Left ventricle myocardium inferior (tissue), 1 donor: ENCODE results near the gene MUSK. TPM values are rescaled to one million over a fixed set of nuclear protein-coding genes. Genes with fewer than 3 reads are reported as not detected.

Experiments used
- DNase-seq: peaks from one replicate; pipeline ENCODE4 v3.0.0-alpha.2; 2020
- H3K27ac ChIP-seq: fragments of 200-600 bp; replicated peaks from 2 replicates; pipeline ENCODE4 v1.8.0; 2021
- H3K27me3 ChIP-seq: fragments of 200-600 bp; 2 replicates; pipeline ENCODE4 v1.8.0; 2021; ENCODE audit warnings: low read depth
- H3K36me3 ChIP-seq: fragments of 200-600 bp; 2 replicates; pipeline ENCODE4 v1.8.0; 2021
- H3K4me1 ChIP-seq: fragments of 200-600 bp; 2 replicates; pipeline ENCODE4 v1.8.0; 2021
- H3K4me3 ChIP-seq: fragments of 200-600 bp; 2 replicates; pipeline ENCODE4 v1.8.0; 2021; ENCODE audit warnings: mild to moderate bottlenecking, moderate library complexity
- H3K9me3 ChIP-seq: fragments of 200-600 bp; replicated peaks from 2 replicates; pipeline ENCODE4 v1.8.0; 2021
- CTCF ChIP-seq: fragments of 200-600 bp; IDR thresholded peaks from 2 replicates; pipeline ENCODE4 v1.8.0; 2021; ENCODE audit warnings: antibody characterized with exemption, mild to moderate bottlenecking, borderline replicate concordance
- intact Hi-C: fragments of 100-400 bp; cut with micrococcal nuclease; formaldehyde crosslinking; loops from one replicate; pipeline ENCODE4 v1.11.0; 2022
- total RNA-seq: library from RNA; stranded (reverse); fragmentation: NEBNext Ultra II Directional; extraction: Animal tissue kit (Norgen Biotek cat#: 25700); gene quantifications from one replicate; pipeline ENCODE4 v1.2.1, GENCODE V29; 2021
- donor health status: DM: no; HTN: yes; CAD: no; lungs with severe emphysema.

MUSK gene
- total RNA-seq, 1 donor from 2014 or later: 1.5 TPM

DNA sequence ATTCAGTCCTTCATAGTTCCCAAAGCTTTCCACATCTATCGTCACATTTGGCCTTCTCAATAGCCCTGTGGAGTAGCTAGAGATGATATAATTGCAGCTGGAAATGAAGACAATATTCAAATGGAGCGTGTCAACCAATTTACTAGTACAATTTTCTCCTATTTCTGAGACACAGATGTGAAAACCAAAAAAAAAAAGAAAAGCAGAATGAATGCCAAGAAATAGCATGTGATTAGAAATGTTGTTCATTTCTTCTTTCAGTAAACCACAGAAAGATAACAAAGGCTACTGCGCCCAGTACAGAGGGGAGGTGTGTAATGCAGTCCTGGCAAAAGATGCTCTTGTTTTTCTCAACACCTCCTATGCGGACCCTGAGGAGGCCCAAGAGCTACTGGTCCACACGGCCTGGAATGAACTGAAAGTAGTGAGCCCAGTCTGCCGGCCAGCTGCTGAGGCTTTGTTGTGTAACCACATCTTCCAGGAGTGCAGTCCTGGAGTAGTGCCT is 99.0 kb downstream of the MUSK start:
- H3K27me3 ChIP-seq: no peaks in the 10 kb centered on the region
- DNase-seq: peak; percentile 63
- no peak for TF ChIP-seq CTCF
- no peak overlapping the region for H3K4me3 ChIP-seq
- no peaks in the 10 kb centered on the region for H3K36me3 ChIP-seq
- no peaks in the 10 kb centered on the region for H3K9me3 ChIP-seq
- intact Hi-C loops: no loop called here
- no peaks in the 10 kb centered on the region for H3K4me1 ChIP-seq
- peak overlapping the region; percentile 43 for H3K27ac ChIP-seq

DNA sequence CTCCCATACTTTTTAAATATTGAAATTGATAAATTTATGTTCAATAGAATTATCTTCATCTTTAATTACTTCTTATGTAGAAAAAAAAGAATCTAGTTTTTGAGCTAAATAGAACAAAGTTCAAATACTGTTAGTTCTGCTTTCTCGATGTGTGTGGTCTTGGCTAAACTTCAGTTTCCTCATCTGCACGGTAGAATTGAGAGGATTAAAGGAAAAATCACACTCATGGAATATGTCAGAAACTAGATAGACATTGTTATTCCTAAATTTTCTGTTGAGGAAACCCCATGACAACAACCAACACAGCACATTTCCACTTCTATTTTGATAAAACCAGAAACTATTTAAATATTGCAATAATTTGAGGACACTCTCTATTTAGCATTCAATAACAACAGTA is 100.3 kb downstream of the MUSK start:
- no peak overlapping the region for H3K4me3 ChIP-seq

GRCh38 chr9:110769667-110770066 is 101.1 kb downstream of the MUSK start:
- TF ChIP-seq CTCF: no peak
- H3K27me3 ChIP-seq: no peaks in the 10 kb centered on the region
- H3K36me3 ChIP-seq: no peaks in the 10 kb centered on the region
- peak overlapping the region; percentile 43 for H3K27ac ChIP-seq
- intact Hi-C loops: no loop called here
- H3K9me3 ChIP-seq: no peaks in the 10 kb centered on the region
- H3K4me3 ChIP-seq: no peak overlapping the region
- no peak for DNase-seq
- no peaks in the 10 kb centered on the region for H3K4me1 ChIP-seq

More for the DNA sequence above, 100.3 kb downstream of the MUSK start:
- Histone ChIP-seq H3K27me3 (no peaks in the 10 kb centered on the region), H3K36me3 (no peaks in the 10 kb centered on the region), H3K9me3 (no peaks in the 10 kb centered on the region), H3K27ac (peak overlapping the region; percentile 43), H3K4me1 (no peaks in the 10 kb centered on the region)
- TF ChIP-seq CTCF: no peak
- no peak for DNase-seq
- intact Hi-C loops: no loop called here

GRCh38 chr9:110775724-110776123 is 107.1 kb downstream of the MUSK start:
- intact Hi-C loops: no loop called here
- H3K36me3 ChIP-seq: no peaks in the 10 kb centered on the region

DNA sequence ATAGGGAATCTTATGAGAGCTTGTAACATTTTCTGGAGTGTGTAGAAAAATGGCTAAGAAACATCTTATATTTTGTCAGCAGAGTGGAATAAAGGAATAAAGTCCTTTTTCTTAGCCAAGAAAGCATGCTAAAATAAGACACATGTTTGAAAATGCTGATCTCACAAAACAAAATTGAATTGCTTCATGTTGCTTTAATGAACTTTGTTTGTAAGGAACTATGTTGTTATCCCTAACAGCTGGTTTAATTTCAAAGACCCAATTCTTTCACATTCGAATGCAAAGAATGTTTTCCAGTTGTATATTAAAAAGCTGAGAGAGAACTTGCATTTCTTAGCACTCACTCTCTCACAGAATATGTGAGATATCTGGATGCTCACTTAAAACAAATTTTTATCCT is 107.6 kb downstream of the MUSK start:
- no peaks in the 10 kb centered on the region for H3K9me3 ChIP-seq
- intact Hi-C loops: no loop called here
- no peaks in the 10 kb centered on the region for H3K4me1 ChIP-seq
- H3K27ac ChIP-seq: no peak overlapping the region
- DNase-seq: no peak
- no peaks in the 10 kb centered on the region for H3K36me3 ChIP-seq
- no peak for TF ChIP-seq CTCF
- H3K27me3 ChIP-seq: no peaks in the 10 kb centered on the region
- no peak overlapping the region for H3K4me3 ChIP-seq

More at GRCh38 chr9:110775724-110776123, 107.1 kb downstream of the MUSK start:
- H3K27me3 ChIP-seq: no peaks in the 10 kb centered on the region
- H3K4me3 ChIP-seq: no peak overlapping the region
- H3K9me3 ChIP-seq: no peaks in the 10 kb centered on the region
- TF ChIP-seq CTCF: no peak
- DNase-seq: no peak
- H3K4me1 ChIP-seq: no peaks in the 10 kb centered on the region
- H3K27ac ChIP-seq: no peak overlapping the region
